Spleen (tissue), 11 donors: ENCODE measurements around the gene ARMC3. TPM values are rescaled to one million over a fixed set of nuclear protein-coding genes. Genes with fewer than 3 reads are reported as not detected.

Source experiments
- DNase-seq: peaks from one replicate; pipeline ENCODE4 v3.0.0-alpha.2; 2020
- H3K27ac ChIP-seq, 8 donors: fragments of 200-600 bp; sonication (generic) in 7 of 8; 1 replicate in 4 of 8; 2 replicates in 4 of 8; pipeline versions ENCODE4 v1.5.0 to v1.8.0; 2016 to 2021; ENCODE audit warnings: inconsistent platforms in 4 of 8, mild to moderate bottlenecking in 4 of 8, moderate library complexity in 1 of 8
- H3K27me3 ChIP-seq, 7 donors: fragments of 200-600 bp; sonication (generic) in 6 of 7; replicated peaks in 1 of 7; 1 replicate in 4 of 7; 2 replicates in 3 of 7; pipeline versions ENCODE4 v1.5.0 to v1.8.0; 2016 to 2021; ENCODE audit warnings: inconsistent platforms in 3 of 7, mild to moderate bottlenecking in 1 of 7
- H3K36me3 ChIP-seq, 6 donors: fragments of 200-600 bp; sonication (generic) in 5 of 6; 1 replicate in 4 of 6; 2 replicates in 2 of 6; pipeline versions ENCODE4 v1.5.0 to v1.8.0; 2016 to 2021; ENCODE audit warnings: inconsistent platforms in 2 of 6
- H3K4me1 ChIP-seq, 6 donors: fragments of 200-600 bp; sonication (generic) in 5 of 6; 1 replicate in 3 of 6; 2 replicates in 3 of 6; pipeline versions ENCODE4 v1.5.0 to v1.8.0; 2016 to 2021; ENCODE audit warnings: inconsistent platforms in 3 of 6
- H3K4me3 ChIP-seq, 8 donors: fragments of 200-600 bp; sonication (generic) in 7 of 8; 1 replicate in 4 of 8; 2 replicates in 4 of 8; pipeline versions ENCODE4 v1.5.0 to v1.8.0; 2016 to 2021; ENCODE audit warnings: inconsistent platforms in 4 of 8, mild to moderate bottlenecking in 4 of 8, moderate library complexity in 2 of 8
- H3K9me3 ChIP-seq, 8 donors: fragments of 200-600 bp; sonication (generic) in 7 of 8; 1 replicate in 4 of 8; 2 replicates in 4 of 8; pipeline versions ENCODE4 v1.5.0 to v1.8.0; 2016 to 2021; ENCODE audit warnings: inconsistent platforms in 4 of 8
- POLR2A ChIP-seq, 3 donors: fragments of 450-650 bp; IDR thresholded peaks; one replicate each; pipeline ENCODE4 v1.5.1; 2017; ENCODE audit warnings: antibody characterized with exemption in 3 of 3, mild to moderate bottlenecking in 1 of 3
- POLR2AphosphoS5 ChIP-seq, 3 donors: sonication (generic); formaldehyde crosslinking; IDR thresholded peaks; one replicate each; pipeline ENCODE4 v1.5.1; 2017; ENCODE audit warnings: antibody characterized with exemption in 3 of 3
- WGBS, 5 donors: extraction: QIAGEN DNeasy Blood & Tissue Kit in 3 of 5; methylation state at CpG; one replicate each; pipeline versions ENCODE4 v1.1.5 to v1.1.7; 2013 to 2018; 5-methylcytosine and 5-hydroxymethylcytosine counted together
- intact Hi-C: fragments of 100-400 bp; cut with DNase I; formaldehyde crosslinking; loops from one replicate; pipeline ENCODE4 v1.15.0; 2023; ENCODE audit warnings: low total_unique reads
- polyA plus RNA-seq, 3 donors: library from polyadenylated mRNA; stranded (reverse); fragments of 200-250 nt; gene quantifications; one replicate each; pipeline ENCODE4 v1.2.1, GENCODE V29; 2013
- total RNA-seq, 7 donors: library from RNA; depleted of rRNA in 3 of 7; stranded (reverse); fragments of >200 nt in 3 of 7; fragmentation: NEBNext Ultra II Directional in 4 of 7; extraction: Animal tissue kit (Norgen Biotek cat#: 25700) in 4 of 7; gene quantifications; one replicate each; pipeline versions ENCODE4 v1.1.0 to v1.2.1, GENCODE V29; 2016 to 2021
- TF ChIP-seq, protein P1 (sequence below), 11 experiments: fragments of 200-600 bp in 7 of 11; fragments of 450-650 bp in 4 of 11; sonication (generic) in 4 of 11; IDR thresholded peaks in 8 of 11; conservative IDR thresholded peaks in 3 of 11; 1 replicate in 7 of 11; 2 replicates in 4 of 11; pipeline versions ENCODE4 v1.4.0 to v1.8.0; 2016 to 2021; ENCODE audit warnings: antibody characterized with exemption in 11 of 11, inconsistent platforms in 4 of 11, mild to moderate bottlenecking in 1 of 11
- donor health status: healthy with polysubstance abuse.
- donor health status: DM: no; HTN: no; CAD: no; lungs with moderate emphysema.
- donor health status: DM: no; HTN: no; CAD: no.
- donor health status: Bipolar disorder and iron deficiency.
- donor health status: healthy.
- donor health status: DM: no; HTN: no; CAD: no.
- donor health status: DM: yes; HTN: yes; CAD: no.

Gene ARMC3
- total and polyA plus RNA-seq, 10 donors = 0.66 to 0.85 TPM; not detected in 8

DNA sequence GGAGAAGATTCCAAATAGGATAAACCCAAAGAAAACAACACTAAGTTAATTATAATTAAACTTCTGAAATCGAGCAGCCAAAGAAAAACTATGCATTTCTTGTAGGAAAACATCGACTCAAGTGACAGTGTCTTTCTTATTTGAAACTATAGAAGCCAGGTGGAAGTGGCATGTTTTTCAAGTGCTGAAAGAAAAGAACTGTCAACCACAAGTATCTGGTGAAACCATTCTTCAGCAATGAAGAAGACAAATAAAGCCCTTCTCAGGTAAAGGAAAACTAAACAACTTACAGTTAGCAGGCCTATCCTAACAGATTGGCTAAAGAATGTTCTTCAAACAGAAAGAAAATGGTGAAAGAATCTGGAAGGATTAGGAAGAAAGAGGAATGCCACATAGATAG lies 96.1 kb downstream of the ARMC3 start:
- no peak for TF ChIP-seq POLR2AphosphoS5 (IDR thresholded peaks at IDR 0.05)
- no peak for TF ChIP-seq POLR2A (IDR thresholded peaks at IDR 0.05)
- TF ChIP-seq, protein P1, sequence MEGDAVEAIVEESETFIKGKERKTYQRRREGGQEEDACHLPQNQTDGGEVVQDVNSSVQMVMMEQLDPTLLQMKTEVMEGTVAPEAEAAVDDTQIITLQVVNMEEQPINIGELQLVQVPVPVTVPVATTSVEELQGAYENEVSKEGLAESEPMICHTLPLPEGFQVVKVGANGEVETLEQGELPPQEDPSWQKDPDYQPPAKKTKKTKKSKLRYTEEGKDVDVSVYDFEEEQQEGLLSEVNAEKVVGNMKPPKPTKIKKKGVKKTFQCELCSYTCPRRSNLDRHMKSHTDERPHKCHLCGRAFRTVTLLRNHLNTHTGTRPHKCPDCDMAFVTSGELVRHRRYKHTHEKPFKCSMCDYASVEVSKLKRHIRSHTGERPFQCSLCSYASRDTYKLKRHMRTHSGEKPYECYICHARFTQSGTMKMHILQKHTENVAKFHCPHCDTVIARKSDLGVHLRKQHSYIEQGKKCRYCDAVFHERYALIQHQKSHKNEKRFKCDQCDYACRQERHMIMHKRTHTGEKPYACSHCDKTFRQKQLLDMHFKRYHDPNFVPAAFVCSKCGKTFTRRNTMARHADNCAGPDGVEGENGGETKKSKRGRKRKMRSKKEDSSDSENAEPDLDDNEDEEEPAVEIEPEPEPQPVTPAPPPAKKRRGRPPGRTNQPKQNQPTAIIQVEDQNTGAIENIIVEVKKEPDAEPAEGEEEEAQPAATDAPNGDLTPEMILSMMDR (IDR thresholded peaks at IDR 0.05 in 8 of 11, conservative IDR thresholded peaks at IDR 0.05 in 3 of 11) = no peak

DNA sequence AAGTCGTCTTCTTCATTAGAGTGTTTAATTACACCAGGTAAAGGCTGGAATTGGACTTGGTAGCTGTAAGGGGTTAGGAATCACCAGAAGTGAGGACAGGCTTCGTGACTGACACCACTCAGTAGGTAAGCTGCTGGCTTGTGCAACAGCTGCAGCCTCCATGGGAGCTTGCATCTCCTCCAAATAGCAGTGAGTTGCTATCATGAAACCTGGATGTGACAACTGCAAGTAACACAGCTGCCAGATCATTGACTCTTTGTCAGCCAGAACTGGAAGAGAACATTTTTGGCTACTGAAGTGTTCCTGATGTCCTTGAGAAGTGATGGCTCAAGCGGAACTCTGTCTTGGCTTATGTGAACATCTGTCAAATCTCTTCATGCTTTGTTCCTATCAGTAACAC lies 103.5 kb downstream of the ARMC3 start:
- no peak overlapping the region for H3K4me3 ChIP-seq
- DNase-seq = no peak
- intact Hi-C loops = no loop called here
- peaks cover 0 to 23% (median 4%) of the 10 kb centered on the region in 7 donors for H3K27me3 ChIP-seq
- no peak overlapping the region for H3K27ac ChIP-seq
- 68 to 84% (median 71%) methylated on average over 3 of the region's 3 CpGs for WGBS, 5 donors
- H3K9me3 ChIP-seq = peaks cover 0 to 20% (median 6%) of the 10 kb centered on the region in 8 donors
- TF ChIP-seq, protein P1 (IDR thresholded peaks at IDR 0.05 in 8 of 11, conservative IDR thresholded peaks at IDR 0.05 in 3 of 11) = no peak
- no peak for TF ChIP-seq POLR2A (IDR thresholded peaks at IDR 0.05)
- no peak for TF ChIP-seq POLR2AphosphoS5 (IDR thresholded peaks at IDR 0.05)
- no peaks in the 10 kb centered on the region for H3K36me3 ChIP-seq
- H3K4me1 ChIP-seq = no peaks in the 10 kb centered on the region

More for the DNA sequence above, 96.1 kb downstream of the ARMC3 start:
- peaks cover 0 to 51% (median 37%) of the 10 kb centered on the region in 8 donors for H3K9me3 ChIP-seq
- H3K36me3 ChIP-seq = no peaks in the 10 kb centered on the region
- H3K27me3 ChIP-seq = peaks cover 0 to 27% (median 0%) of the 10 kb centered on the region in 7 donors
- no peak overlapping the region for H3K27ac ChIP-seq
- H3K4me3 ChIP-seq = no peak overlapping the region
- DNase-seq = no peak
- 76 to 90% (median 87%) methylated on average over 2 of the region's 2 CpGs for WGBS, 5 donors
- no peaks in the 10 kb centered on the region for H3K4me1 ChIP-seq
- intact Hi-C loops = no loop called here

DNA sequence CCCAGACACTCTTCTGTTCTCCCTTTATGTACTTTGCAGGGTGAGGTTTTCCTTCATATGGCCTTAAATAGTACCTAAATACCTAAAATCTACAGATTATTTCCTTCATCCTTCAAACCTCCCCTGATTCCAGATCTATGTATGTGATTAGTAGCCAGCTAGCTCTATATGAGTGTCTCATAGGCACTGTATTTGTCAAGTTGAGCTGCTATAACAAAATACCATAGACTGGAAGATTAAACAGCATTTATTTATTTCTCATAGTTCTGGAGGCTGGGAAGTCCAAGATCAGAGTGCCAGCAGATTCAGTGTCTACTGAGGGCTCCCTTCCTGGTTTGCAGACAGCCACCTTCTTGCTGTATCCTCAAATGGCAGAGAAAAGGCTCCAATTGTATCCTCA lies 106.9 kb downstream of the ARMC3 start:
- H3K4me3 ChIP-seq = no peak overlapping the region
- no peak overlapping the region for H3K27ac ChIP-seq
- H3K9me3 ChIP-seq = peaks cover 0 to 9% (median 0%) of the 10 kb centered on the region in 8 donors
- H3K4me1 ChIP-seq = no peaks in the 10 kb centered on the region
- H3K36me3 ChIP-seq = no peaks in the 10 kb centered on the region
- TF ChIP-seq, protein P1 (IDR thresholded peaks at IDR 0.05 in 8 of 11, conservative IDR thresholded peaks at IDR 0.05 in 3 of 11) = no peak
- no peak for TF ChIP-seq POLR2A (IDR thresholded peaks at IDR 0.05)
- TF ChIP-seq POLR2AphosphoS5 (IDR thresholded peaks at IDR 0.05) = no peak
- peaks cover 0 to 24% (median 0%) of the 10 kb centered on the region in 7 donors for H3K27me3 ChIP-seq
- no peak for DNase-seq
- intact Hi-C loops = no loop called here

DNA sequence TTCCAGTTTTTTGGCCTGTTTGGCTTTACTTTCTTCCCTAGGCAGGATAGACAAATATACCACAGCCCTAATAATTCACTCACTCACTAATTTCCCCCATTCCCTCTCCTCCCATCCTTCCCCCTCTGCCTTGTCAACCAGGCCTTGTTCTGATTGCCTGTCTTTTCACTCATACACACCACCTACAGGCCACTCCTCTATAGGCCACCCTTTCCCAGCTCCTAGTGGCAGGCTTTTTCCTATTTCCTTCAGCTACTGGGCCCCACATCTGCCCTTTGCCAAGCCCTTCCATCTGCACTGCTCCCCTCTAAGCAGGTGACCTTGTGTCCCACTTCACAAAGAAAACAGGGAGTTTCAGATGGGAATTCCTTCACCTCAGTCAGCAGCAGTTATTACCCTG lies 107.7 kb downstream of the ARMC3 start:
- Histone ChIP-seq H3K27me3 (peaks cover 0 to 24% (median 0%) of the 10 kb centered on the region in 7 donors), H3K36me3 (no peaks in the 10 kb centered on the region), H3K27ac (no peak overlapping the region), H3K4me1 (no peaks in the 10 kb centered on the region), H3K4me3 (no peak overlapping the region), H3K9me3 (peaks cover 0 to 14% (median 0%) of the 10 kb centered on the region in 8 donors)
- TF ChIP-seq POLR2A (IDR thresholded peaks at IDR 0.05) (no peak), POLR2AphosphoS5 (IDR thresholded peaks at IDR 0.05) (no peak)
- TF ChIP-seq, protein P1 (IDR thresholded peaks at IDR 0.05 in 8 of 11, conservative IDR thresholded peaks at IDR 0.05 in 3 of 11) = no peak
- intact Hi-C loops = no loop called here
- DNase-seq = no peak
